Endothelial cell of umbilical vein (primary cell): ENCODE data around the gene ATP9B. TPM values are rescaled to one million over a fixed set of nuclear protein-coding genes. Genes with fewer than 3 reads are reported as not detected.

Experiments
- BruUV-seq: library from RNA; stranded (reverse); fragments of 400-500 nt; replicated peaks from 2 replicates; lab custom pipeline; 2021; lab: Mats Ljungman, UMichigan
- CTCF ChIA-PET: fragments of 300-600, 350-600 bp; sonication (Branson Sonifier 250); formaldehyde crosslinking; loops from one replicate; lab custom pipeline; 2021; ENCODE audit warnings: antibody characterized with exemption, inconsistent platforms; lab: Charles Lee
- POLR2A ChIA-PET: fragments of 300-600, 350-600 bp; sonication (Branson Sonifier 250); formaldehyde crosslinking; loops from one replicate; lab custom pipeline; 2021; ENCODE audit warnings: antibody characterized with exemption, inconsistent platforms; lab: Charles Lee
- DNase-seq: peaks from one replicate; pipeline ENCODE4 v3.0.0-alpha.2; 2011; ENCODE audit warnings: low read depth, low spot score
- FAIRE-seq: peaks from 2 replicates; lab custom pipeline; 2011; peaks lifted over from hg19 to GRCh38; lab: Jason Lieb, UNC
- H2AFZ ChIP-seq: 2 replicates; pipeline ENCODE4 v1.6.0; 2012; ENCODE audit warnings: low read depth, low read length, control low read depth, inconsistent platforms
- H3K27ac ChIP-seq: 2 replicates; pipeline ENCODE4 v1.5.1; 2011; ENCODE audit warnings: low read depth, mild to moderate bottlenecking, control low read depth, low read length, moderate library complexity; ENCODE audit not compliant: insufficient read depth
- H3K27me3 ChIP-seq, 2 experiments: 2 replicates each; pipeline versions ENCODE4 v1.6.0 to v1.6.1; 2011; ENCODE audit warnings: low read length in 2 of 2, mixed read lengths in 1 of 2; ENCODE audit not compliant: control insufficient read depth in 2 of 2, insufficient read depth in 2 of 2
- H3K36me3 ChIP-seq, 2 experiments: 2 replicates in 1 of 2; 3 replicates in 1 of 2; pipeline ENCODE4 v1.5.1; 2011; ENCODE audit warnings: low read length in 2 of 2, mild to moderate bottlenecking in 1 of 2, moderate library complexity in 1 of 2; ENCODE audit not compliant: control insufficient read depth in 2 of 2, insufficient read depth in 2 of 2; ENCODE audit errors: extremely low read depth in 1 of 2
- H3K4me1 ChIP-seq: 3 replicates; pipeline ENCODE4 v1.5.1; 2011; ENCODE audit warnings: mild to moderate bottlenecking, low read length; ENCODE audit not compliant: control insufficient read depth, insufficient read depth; ENCODE audit errors: extremely low read depth
- H3K4me2 ChIP-seq: 2 replicates; pipeline ENCODE4 v1.6.1; 2011; ENCODE audit warnings: low read length, control low read depth, mixed read lengths; ENCODE audit not compliant: insufficient read depth
- H3K4me3 ChIP-seq, 3 experiments: fragments of 200-600 bp in 1 of 3; sonication (generic), shearing (Covaris generic) in 1 of 3; replicated peaks in 1 of 3; 2 replicates each; pipeline ENCODE4 v1.5.1; 2011 to 2016; ENCODE audit warnings: control low read depth in 3 of 3, low read length in 3 of 3, mild to moderate bottlenecking in 2 of 3, inconsistent platforms in 1 of 3, low read depth in 1 of 3, moderate library complexity in 1 of 3; ENCODE audit not compliant: insufficient read depth in 1 of 3
- H3K79me2 ChIP-seq: 2 replicates; pipeline ENCODE4 v1.6.0; 2012; ENCODE audit warnings: low read length, inconsistent platforms; ENCODE audit not compliant: control insufficient read depth, insufficient read depth
- H3K9ac ChIP-seq: replicated peaks from 2 replicates; pipeline ENCODE3; 2011; ENCODE audit warnings: low read length, control low read depth; ENCODE audit not compliant: insufficient read depth; ENCODE audit errors: extremely low read depth
- H3K9me1 ChIP-seq: replicated peaks from 3 replicates; pipeline ENCODE4 v1.6.0; 2011; ENCODE audit warnings: mild to moderate bottlenecking, low read length; ENCODE audit not compliant: control insufficient read depth, insufficient read depth; ENCODE audit errors: extremely low read depth
- H3K9me3 ChIP-seq: replicated peaks from 2 replicates; pipeline ENCODE4 v1.5.1; 2012; ENCODE audit warnings: low read length, inconsistent platforms; ENCODE audit not compliant: control insufficient read depth, insufficient read depth
- H4K20me1 ChIP-seq: replicated peaks from 2 replicates; pipeline ENCODE3; 2011; ENCODE audit warnings: mild to moderate bottlenecking, low read length; ENCODE audit not compliant: control insufficient read depth, insufficient read depth; ENCODE audit errors: extremely low read depth
- EZH2 ChIP-seq: IDR thresholded peaks from 2 replicates; pipeline ENCODE4 v1.6.1; 2012; ENCODE audit warnings: borderline replicate concordance, low read depth, mild to moderate bottlenecking, moderate library complexity, low read length, inconsistent platforms; ENCODE audit not compliant: severe bottlenecking
- FOS ChIP-seq: IDR thresholded peaks from 2 replicates; pipeline ENCODE4 v1.6.1; 2011; ENCODE audit warnings: mild to moderate bottlenecking, low read length, moderate library complexity, borderline replicate concordance; ENCODE audit not compliant: insufficient read depth
- GATA2 ChIP-seq: IDR thresholded peaks from 2 replicates; pipeline ENCODE4 v1.7.0; 2011; ENCODE audit warnings: low read depth, mild to moderate bottlenecking, moderate library complexity, mixed read lengths, low read length; ENCODE audit not compliant: insufficient read length, insufficient read depth
- JUN ChIP-seq: IDR thresholded peaks from 2 replicates; pipeline ENCODE4 v1.6.1; 2011; ENCODE audit warnings: borderline replicate concordance, low read depth; ENCODE audit not compliant: insufficient read length, insufficient read depth
- MYC ChIP-seq: IDR thresholded peaks from one replicate; pipeline ENCODE4 v1.6.1; 2011; ENCODE audit warnings: mild to moderate bottlenecking, low read depth, low read length
- POLR2A ChIP-seq: IDR thresholded peaks from 2 replicates; pipeline ENCODE4 v1.6.1; 2012; ENCODE audit warnings: low read depth, mild to moderate bottlenecking, control low read depth, low read length
- POLR2AphosphoS5 ChIP-seq: IDR thresholded peaks from 2 replicates; pipeline ENCODE4 v1.6.1; 2012; ENCODE audit warnings: low read depth, mild to moderate bottlenecking, control low read depth, low read length, moderate library complexity; ENCODE audit not compliant: insufficient read depth
- dilution Hi-C: fragments of 300-500 bp; cut with MboI; formaldehyde crosslinking; loops from one replicate; pipeline ENCODE4 v1.15.0; 2019; ENCODE audit warnings: low sequenced_read_pairs; ENCODE audit not compliant: extremely low pct_ligation_motif_present
- intact Hi-C: fragments of 100-400 bp; cut with micrococcal nuclease; formaldehyde crosslinking; loops from one replicate; pipeline ENCODE4 v1.10.0; 2022
- polyA plus RNA-seq, 4 experiments: library from polyadenylated mRNA; depleted of rRNA in 3 of 4; stranded (reverse) in 3 of 4; unstranded in 1 of 4; fragments of >200 nt; gene quantifications; 2 replicates each; pipeline versions ENCODE4 v1.2.1 to v1.2.3, GENCODE V29; 2011 to 2012; ENCODE audit warnings: missing spikeins in 1 of 4
- total RNA-seq: library from RNA; stranded (reverse); gene quantifications from 2 replicates; pipeline ENCODE4 v1.2.3, GENCODE V29; 2021
- TF ChIP-seq, protein P1 (sequence below), 2 donors: IDR thresholded peaks; 1 replicate in 1 of 2; 2 replicates in 1 of 2; pipeline ENCODE4 v1.5.1; 2011; ENCODE audit warnings: low read length in 2 of 2, mild to moderate bottlenecking in 2 of 2, moderate library complexity in 2 of 2, control low read depth in 1 of 2, inconsistent platforms in 1 of 2, low read depth in 1 of 2; ENCODE audit not compliant: insufficient read depth in 1 of 2; ENCODE audit errors: extremely low read depth in 1 of 2
- TF ChIP-seq, protein P2 (sequence below): IDR thresholded peaks from 2 replicates; pipeline ENCODE4 v1.6.1; 2011; ENCODE audit not compliant: insufficient read depth, insufficient read length

ATP9B gene
- total and polyA plus RNA-seq, 2 donors (not counting 3 experiments of a cell fraction or from before 2014, with no cell fraction given): 14.6 to 18.2 TPM

DNA sequence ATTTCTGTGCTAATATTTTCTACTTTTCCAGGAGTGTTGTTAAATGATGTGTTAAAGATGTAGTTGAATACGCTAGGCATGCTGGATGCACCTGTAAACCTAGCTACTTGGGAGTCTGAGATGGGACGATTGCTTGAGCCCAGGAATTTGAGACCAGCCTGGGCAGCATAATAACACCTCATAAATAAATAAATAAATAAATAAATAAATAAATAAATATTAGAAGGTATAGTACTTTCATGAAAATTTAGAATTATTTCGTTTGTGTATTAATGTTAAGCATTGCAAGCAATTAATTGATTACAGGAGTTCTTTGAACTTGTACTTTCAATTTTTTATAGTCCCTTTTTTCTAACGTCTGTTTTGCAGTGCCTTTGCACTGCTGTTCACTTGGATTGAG, 137.2 kb downstream of the ATP9B start:
- Histone ChIP-seq H3K79me2 (no peaks in the 10 kb centered on the region), H3K36me3 (peaks cover 0 to 7% of the 10 kb centered on the region in 2 experiments), H3K4me2 (no peak overlapping the region), H3K9me1 (peaks cover 3% of the 10 kb centered on the region), H3K27me3 (no peaks in the 10 kb centered on the region), H3K9ac (no peak overlapping the region), H2AFZ (no peak overlapping the region), H3K27ac (no peak overlapping the region), H3K4me1 (no peaks in the 10 kb centered on the region), H4K20me1 (no peaks in the 10 kb centered on the region), H3K4me3 (no peak overlapping the region), H3K9me3 (no peaks in the 10 kb centered on the region)
- TF ChIP-seq GATA2 (no peak), JUN (no peak), FOS (no peak), MYC (no peak), EZH2 (no peak), POLR2A (no peak), POLR2AphosphoS5 (no peak)
- TF ChIP-seq, protein P1, sequence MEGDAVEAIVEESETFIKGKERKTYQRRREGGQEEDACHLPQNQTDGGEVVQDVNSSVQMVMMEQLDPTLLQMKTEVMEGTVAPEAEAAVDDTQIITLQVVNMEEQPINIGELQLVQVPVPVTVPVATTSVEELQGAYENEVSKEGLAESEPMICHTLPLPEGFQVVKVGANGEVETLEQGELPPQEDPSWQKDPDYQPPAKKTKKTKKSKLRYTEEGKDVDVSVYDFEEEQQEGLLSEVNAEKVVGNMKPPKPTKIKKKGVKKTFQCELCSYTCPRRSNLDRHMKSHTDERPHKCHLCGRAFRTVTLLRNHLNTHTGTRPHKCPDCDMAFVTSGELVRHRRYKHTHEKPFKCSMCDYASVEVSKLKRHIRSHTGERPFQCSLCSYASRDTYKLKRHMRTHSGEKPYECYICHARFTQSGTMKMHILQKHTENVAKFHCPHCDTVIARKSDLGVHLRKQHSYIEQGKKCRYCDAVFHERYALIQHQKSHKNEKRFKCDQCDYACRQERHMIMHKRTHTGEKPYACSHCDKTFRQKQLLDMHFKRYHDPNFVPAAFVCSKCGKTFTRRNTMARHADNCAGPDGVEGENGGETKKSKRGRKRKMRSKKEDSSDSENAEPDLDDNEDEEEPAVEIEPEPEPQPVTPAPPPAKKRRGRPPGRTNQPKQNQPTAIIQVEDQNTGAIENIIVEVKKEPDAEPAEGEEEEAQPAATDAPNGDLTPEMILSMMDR (IDR thresholded peaks at IDR 0.05; ENCODE audit: extremely low read depth in 1 of 2, insufficient read depth in 1 of 2, low read depth in 1 of 2, low read length in 2 of 2): no peak
- TF ChIP-seq, protein P2, sequence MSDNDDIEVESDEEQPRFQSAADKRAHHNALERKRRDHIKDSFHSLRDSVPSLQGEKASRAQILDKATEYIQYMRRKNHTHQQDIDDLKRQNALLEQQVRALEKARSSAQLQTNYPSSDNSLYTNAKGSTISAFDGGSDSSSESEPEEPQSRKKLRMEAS: no peak
- POLR2A ChIA-PET: no interaction called here
- CTCF ChIA-PET: no interaction called here
- no TSS peak for BruUV-seq
- no peak for DNase-seq
- dilution Hi-C loops: no loop called here
- intact Hi-C loops: no loop called here
- FAIRE-seq: no peak
